ENCODE data around the gene VSIG8. TPM values are rescaled to one million over a fixed set of nuclear protein-coding genes. Genes with fewer than 3 reads are reported as not detected.

Gene VSIG8
- total RNA-seq, 4 donors from 2014 or later: 18.1 to 62.2 (median 25.7) TPM

GRCh38 chr1:159845751-159846629, 16.5 kb downstream of the VSIG8 start:
- TF ChIP-seq, protein P1, sequence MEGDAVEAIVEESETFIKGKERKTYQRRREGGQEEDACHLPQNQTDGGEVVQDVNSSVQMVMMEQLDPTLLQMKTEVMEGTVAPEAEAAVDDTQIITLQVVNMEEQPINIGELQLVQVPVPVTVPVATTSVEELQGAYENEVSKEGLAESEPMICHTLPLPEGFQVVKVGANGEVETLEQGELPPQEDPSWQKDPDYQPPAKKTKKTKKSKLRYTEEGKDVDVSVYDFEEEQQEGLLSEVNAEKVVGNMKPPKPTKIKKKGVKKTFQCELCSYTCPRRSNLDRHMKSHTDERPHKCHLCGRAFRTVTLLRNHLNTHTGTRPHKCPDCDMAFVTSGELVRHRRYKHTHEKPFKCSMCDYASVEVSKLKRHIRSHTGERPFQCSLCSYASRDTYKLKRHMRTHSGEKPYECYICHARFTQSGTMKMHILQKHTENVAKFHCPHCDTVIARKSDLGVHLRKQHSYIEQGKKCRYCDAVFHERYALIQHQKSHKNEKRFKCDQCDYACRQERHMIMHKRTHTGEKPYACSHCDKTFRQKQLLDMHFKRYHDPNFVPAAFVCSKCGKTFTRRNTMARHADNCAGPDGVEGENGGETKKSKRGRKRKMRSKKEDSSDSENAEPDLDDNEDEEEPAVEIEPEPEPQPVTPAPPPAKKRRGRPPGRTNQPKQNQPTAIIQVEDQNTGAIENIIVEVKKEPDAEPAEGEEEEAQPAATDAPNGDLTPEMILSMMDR (IDR thresholded peaks at IDR 0.05): no peak
- TF ChIP-seq EP300 (IDR thresholded peaks at IDR 0.05): no peak
- no peak for TF ChIP-seq POLR2A (IDR thresholded peaks at IDR 0.05)
- no peak for TF ChIP-seq POLR2AphosphoS5 (IDR thresholded peaks at IDR 0.05)
- Histone ChIP-seq H3K27me3 (no peaks in the 10 kb centered on the region), H3K36me3 (no peaks in the 10 kb centered on the region), H3K4me3 (no peak overlapping the region), H3K27ac (peak overlapping the region; percentile 41), H3K9me3 (no peaks in the 10 kb centered on the region), H3K4me1 (peaks cover 13% of the 10 kb centered on the region)
- no peak for DNase-seq (ENCODE audit: low spot score in 2 of 2)
- 64% methylated on average over 10 of the region's 13 CpGs for WGBS

DNA sequence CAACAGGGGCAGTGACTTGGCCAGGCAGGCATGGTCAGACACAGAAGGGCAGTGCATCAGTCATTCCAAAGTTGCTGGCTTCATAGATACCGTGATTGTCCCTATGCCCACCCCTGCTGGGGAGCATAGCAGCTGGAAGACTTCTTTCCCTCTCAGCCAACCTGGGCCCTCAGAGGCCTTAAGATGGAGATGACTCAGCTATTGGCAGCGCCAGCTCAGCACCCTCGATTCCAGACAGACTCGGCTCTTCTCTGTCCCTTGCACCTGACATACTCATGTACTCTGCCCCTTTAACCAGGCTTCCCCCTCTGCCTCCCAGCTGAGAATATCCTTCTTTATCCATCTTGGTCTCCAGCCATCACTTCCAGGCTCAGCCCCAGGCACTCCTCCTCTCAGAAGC, 19.0 kb downstream of the VSIG8 start:
- Histone ChIP-seq H3K27me3 (no peaks in the 10 kb centered on the region), H3K36me3 (no peaks in the 10 kb centered on the region), H3K4me1 (peaks cover 8% of the 10 kb centered on the region), H3K4me3 (no peak overlapping the region), H3K9me3 (no peaks in the 10 kb centered on the region), H3K27ac (no peak overlapping the region)
- 65% methylated on average over 4 of the region's 4 CpGs for WGBS
- DNase-seq (ENCODE audit: low spot score in 2 of 2): no peak
- TF ChIP-seq POLR2A (IDR thresholded peaks at IDR 0.05) (no peak), EP300 (IDR thresholded peaks at IDR 0.05) (no peak)

GRCh38 chr1:159841749-159842148, 20.7 kb downstream of the VSIG8 start:
- TF ChIP-seq POLR2A (IDR thresholded peaks at IDR 0.05): no peak
- TF ChIP-seq, protein P1 (IDR thresholded peaks at IDR 0.05): no peak
- no peak for TF ChIP-seq EP300 (IDR thresholded peaks at IDR 0.05)
- TF ChIP-seq POLR2AphosphoS5 (IDR thresholded peaks at IDR 0.05): no peak
- Histone ChIP-seq H3K9me3 (no peaks in the 10 kb centered on the region), H3K4me3 (no peak overlapping the region), H3K4me1 (peaks cover 5% of the 10 kb centered on the region), H3K27me3 (no peaks in the 10 kb centered on the region), H3K27ac (no peak overlapping the region), H3K36me3 (peaks cover 5% of the 10 kb centered on the region)
- WGBS: 79% methylated on average over 2 of the region's 2 CpGs
- no peak for DNase-seq (ENCODE audit: low spot score in 2 of 2)

DNA sequence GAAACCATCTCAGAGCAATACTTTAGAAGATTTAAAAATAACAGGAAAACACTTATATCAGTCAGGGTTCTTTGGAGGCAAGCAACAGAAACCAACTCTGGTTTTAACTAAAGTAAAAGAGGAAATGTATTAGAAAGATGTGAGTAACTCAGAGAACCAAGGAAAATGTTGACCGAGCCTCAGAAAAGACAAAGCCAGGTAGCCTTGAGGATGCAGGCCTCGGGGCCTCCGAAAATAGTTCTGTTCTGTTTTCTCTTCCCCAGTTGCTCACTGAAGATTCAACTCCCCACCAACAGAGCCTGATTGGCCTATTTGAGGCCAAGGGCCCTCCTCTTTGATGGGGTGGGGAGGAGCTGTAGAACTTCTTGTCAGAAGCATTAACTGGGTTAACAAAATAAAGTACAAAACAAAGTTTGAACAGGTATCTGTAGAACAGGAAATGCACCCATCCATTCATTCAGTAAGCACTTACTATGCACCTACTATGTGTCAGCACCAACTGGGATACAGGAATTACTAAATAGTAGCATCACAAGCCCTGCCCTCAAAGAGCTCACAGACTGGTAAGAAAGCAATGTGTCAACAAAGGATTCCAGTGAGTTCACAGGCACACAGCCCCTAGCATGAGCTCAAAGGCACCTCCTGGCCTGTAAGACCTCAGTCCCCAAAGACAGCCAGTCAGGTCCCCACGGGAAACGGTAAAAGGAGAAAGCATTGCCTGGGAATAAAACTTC, 23.2 kb downstream of the VSIG8 start:
- WGBS: 96% methylated on average over 5 of the region's 5 CpGs
- peaks cover 5% of the 10 kb centered on the region for H3K36me3 ChIP-seq
- TF ChIP-seq POLR2A (IDR thresholded peaks at IDR 0.05) (no peak), POLR2AphosphoS5 (IDR thresholded peaks at IDR 0.05) (no peak), EP300 (IDR thresholded peaks at IDR 0.05) (no peak)
- TF ChIP-seq, protein P1 (IDR thresholded peaks at IDR 0.05): no peak
- no peak for DNase-seq (ENCODE audit: low spot score in 2 of 2)
- H3K4me3 ChIP-seq: no peak overlapping the region
- no peaks in the 10 kb centered on the region for H3K9me3 ChIP-seq
- H3K4me1 ChIP-seq: no peaks in the 10 kb centered on the region
- H3K27me3 ChIP-seq: no peaks in the 10 kb centered on the region
- no peak overlapping the region for H3K27ac ChIP-seq

DNA sequence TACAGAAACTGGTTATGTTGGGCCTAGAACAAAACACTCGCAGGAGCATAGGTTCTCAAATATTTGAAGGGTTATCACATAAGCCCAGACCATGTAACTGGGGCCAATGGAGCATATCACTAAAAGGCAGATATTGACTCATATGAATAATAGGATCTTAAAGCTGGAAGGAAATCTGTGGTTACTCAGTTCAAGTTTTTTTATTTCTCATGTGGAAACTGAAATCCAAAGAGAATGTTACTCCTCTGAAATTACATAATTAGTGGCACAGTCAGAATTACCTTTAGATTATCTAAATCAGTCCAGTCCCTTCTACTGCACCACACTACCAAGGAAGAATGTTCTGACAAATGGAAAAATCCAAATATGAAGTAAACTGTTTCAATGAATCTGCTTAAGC, 23.7 kb downstream of the VSIG8 start:
- no peak for DNase-seq (ENCODE audit: low spot score in 2 of 2)
- no peaks in the 10 kb centered on the region for H3K27me3 ChIP-seq
- H3K4me3 ChIP-seq: no peak overlapping the region
- H3K27ac ChIP-seq: no peak overlapping the region
- WGBS: 97% methylated on average over 1 of the region's 1 CpG
- peaks cover 5% of the 10 kb centered on the region for H3K36me3 ChIP-seq
- TF ChIP-seq, protein P1 (IDR thresholded peaks at IDR 0.05): no peak
- no peak for TF ChIP-seq POLR2A (IDR thresholded peaks at IDR 0.05)
- TF ChIP-seq POLR2AphosphoS5 (IDR thresholded peaks at IDR 0.05): no peak
- TF ChIP-seq EP300 (IDR thresholded peaks at IDR 0.05): no peak
- no peaks in the 10 kb centered on the region for H3K4me1 ChIP-seq
- H3K9me3 ChIP-seq: no peaks in the 10 kb centered on the region

All from suprapubic skin (tissue), 4 donors.